Liver (tissue), 3 donors: ENCODE measurements around the gene ACTR1A.

ENCODE experiments used
- TAF1 ChIP-seq: conservative IDR thresholded peaks from 2 replicates; pipeline ENCODE4 v1.6.1; 2016; ENCODE audit warnings: antibody characterized with exemption, mild to moderate bottlenecking
- TF ChIP-seq, protein P1 (sequence below): fragments of 150-350 bp; IDR thresholded peaks from 2 replicates; pipeline ENCODE4 v1.5.1; 2017; ENCODE audit warnings: improper control_type of control experiment, low read depth, low read length; ENCODE audit not compliant: missing input control
- TF ChIP-seq, protein P2 (sequence below): IDR thresholded peaks from 2 replicates; pipeline ENCODE4 v1.6.1; 2016; ENCODE audit warnings: antibody characterized with exemption
- TF ChIP-seq, protein P3 (sequence below): IDR thresholded peaks from 2 replicates; pipeline ENCODE4 v1.6.1; 2016; ENCODE audit warnings: antibody characterized with exemption, mild to moderate bottlenecking
- donor health status: healthy.
- donor health status: healthy.

DNA sequence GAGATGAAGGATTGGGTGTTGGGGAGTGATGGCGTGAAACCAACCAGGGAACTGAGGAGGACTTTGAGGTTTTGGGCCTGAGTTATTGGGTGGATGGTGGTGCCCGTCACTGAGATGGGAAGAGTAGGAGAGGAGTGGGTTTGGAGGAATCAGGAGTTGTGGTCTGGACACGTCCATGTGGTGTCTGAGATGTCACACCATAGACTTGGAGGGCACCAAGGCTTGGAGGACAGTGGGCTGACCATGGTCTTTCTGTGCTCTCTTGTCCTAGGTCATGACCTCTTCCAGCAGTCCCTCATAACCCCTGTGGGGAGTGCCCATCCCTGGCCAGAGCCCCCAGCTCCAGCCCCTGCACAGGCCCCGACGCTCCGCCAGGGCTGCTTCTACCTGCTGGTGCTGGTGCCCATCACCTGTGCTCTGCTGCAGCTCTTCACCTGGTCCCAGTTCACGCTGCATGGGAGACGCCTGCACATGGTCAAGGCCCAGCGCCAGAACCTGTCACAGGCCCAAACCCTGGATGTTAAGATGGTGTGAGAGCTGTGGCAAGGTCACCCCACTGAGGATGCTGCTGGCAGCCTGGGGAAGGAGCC lies 27.0 kb downstream of the ACTR1A start:
- TF ChIP-seq, protein P1, sequence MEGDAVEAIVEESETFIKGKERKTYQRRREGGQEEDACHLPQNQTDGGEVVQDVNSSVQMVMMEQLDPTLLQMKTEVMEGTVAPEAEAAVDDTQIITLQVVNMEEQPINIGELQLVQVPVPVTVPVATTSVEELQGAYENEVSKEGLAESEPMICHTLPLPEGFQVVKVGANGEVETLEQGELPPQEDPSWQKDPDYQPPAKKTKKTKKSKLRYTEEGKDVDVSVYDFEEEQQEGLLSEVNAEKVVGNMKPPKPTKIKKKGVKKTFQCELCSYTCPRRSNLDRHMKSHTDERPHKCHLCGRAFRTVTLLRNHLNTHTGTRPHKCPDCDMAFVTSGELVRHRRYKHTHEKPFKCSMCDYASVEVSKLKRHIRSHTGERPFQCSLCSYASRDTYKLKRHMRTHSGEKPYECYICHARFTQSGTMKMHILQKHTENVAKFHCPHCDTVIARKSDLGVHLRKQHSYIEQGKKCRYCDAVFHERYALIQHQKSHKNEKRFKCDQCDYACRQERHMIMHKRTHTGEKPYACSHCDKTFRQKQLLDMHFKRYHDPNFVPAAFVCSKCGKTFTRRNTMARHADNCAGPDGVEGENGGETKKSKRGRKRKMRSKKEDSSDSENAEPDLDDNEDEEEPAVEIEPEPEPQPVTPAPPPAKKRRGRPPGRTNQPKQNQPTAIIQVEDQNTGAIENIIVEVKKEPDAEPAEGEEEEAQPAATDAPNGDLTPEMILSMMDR, result no peak
- TF ChIP-seq, protein P2, sequence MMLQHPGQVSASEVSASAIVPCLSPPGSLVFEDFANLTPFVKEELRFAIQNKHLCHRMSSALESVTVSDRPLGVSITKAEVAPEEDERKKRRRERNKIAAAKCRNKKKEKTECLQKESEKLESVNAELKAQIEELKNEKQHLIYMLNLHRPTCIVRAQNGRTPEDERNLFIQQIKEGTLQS, result no peak
- TF ChIP-seq, protein P3, sequence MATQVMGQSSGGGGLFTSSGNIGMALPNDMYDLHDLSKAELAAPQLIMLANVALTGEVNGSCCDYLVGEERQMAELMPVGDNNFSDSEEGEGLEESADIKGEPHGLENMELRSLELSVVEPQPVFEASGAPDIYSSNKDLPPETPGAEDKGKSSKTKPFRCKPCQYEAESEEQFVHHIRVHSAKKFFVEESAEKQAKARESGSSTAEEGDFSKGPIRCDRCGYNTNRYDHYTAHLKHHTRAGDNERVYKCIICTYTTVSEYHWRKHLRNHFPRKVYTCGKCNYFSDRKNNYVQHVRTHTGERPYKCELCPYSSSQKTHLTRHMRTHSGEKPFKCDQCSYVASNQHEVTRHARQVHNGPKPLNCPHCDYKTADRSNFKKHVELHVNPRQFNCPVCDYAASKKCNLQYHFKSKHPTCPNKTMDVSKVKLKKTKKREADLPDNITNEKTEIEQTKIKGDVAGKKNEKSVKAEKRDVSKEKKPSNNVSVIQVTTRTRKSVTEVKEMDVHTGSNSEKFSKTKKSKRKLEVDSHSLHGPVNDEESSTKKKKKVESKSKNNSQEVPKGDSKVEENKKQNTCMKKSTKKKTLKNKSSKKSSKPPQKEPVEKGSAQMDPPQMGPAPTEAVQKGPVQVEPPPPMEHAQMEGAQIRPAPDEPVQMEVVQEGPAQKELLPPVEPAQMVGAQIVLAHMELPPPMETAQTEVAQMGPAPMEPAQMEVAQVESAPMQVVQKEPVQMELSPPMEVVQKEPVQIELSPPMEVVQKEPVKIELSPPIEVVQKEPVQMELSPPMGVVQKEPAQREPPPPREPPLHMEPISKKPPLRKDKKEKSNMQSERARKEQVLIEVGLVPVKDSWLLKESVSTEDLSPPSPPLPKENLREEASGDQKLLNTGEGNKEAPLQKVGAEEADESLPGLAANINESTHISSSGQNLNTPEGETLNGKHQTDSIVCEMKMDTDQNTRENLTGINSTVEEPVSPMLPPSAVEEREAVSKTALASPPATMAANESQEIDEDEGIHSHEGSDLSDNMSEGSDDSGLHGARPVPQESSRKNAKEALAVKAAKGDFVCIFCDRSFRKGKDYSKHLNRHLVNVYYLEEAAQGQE, result no peak
- no peak for TF ChIP-seq TAF1
